K562 (cell line): Measurements from ENCODE around the gene SHC1. TPM values are rescaled to one million over a fixed set of nuclear protein-coding genes. Genes with fewer than 3 reads are reported as not detected.

Experiments used
- GABPA ChIP-seq: fragments of 200-800 bp; sonication (Bioruptor generic); conservative IDR thresholded peaks from 2 replicates; pipeline ENCODE4 v1.6.1; 2016; ENCODE audit warnings: low read depth, missing genetic modification characterization, missing compliant biosample characterization
- HLTF ChIP-seq: fragments of 450-650 bp; IDR thresholded peaks from 2 replicates; pipeline ENCODE4 v1.6.1; 2016
- LCOR ChIP-seq: sonication (generic); formaldehyde crosslinking; IDR thresholded peaks from 2 replicates; pipeline ENCODE4 v1.8.0; 2022; ENCODE audit warnings: mild to moderate bottlenecking, missing genetic modification reagents
- MAZ ChIP-seq, 2 experiments: fragments of 450-650 bp in 1 of 2; sonication (generic) in 1 of 2; formaldehyde crosslinking; IDR thresholded peaks in 1 of 2; conservative IDR thresholded peaks in 1 of 2; 2 replicates each; pipeline versions ENCODE4 v1.4.0 to v1.5.0; 2020; ENCODE audit warnings: mild to moderate bottlenecking in 1 of 2, missing genetic modification reagents in 1 of 2
- MLLT1 ChIP-seq, 2 experiments: fragments of 450-650 bp; IDR thresholded peaks; 2 replicates each; pipeline ENCODE4 v1.6.1; 2016
- NFIC ChIP-seq: fragments of 450-650 bp; IDR thresholded peaks from 2 replicates; pipeline ENCODE4 v1.6.1; 2017; ENCODE audit warnings: mild to moderate bottlenecking, inconsistent platforms
- NR3C1 ChIP-seq: sonication (generic); formaldehyde crosslinking; IDR thresholded peaks from 2 replicates; pipeline ENCODE4 v1.8.1; 2022; ENCODE audit warnings: missing genetic modification reagents
- REST ChIP-seq, 2 experiments: fragments of 450-650 bp; formaldehyde crosslinking in 1 of 2; IDR thresholded peaks; 2 replicates each; pipeline versions ENCODE4 v1.4.0 to v1.6.1; 2014 to 2020; ENCODE audit warnings: mild to moderate bottlenecking in 2 of 2, borderline replicate concordance in 1 of 2, low read depth in 1 of 2
- TAF7 ChIP-seq: fragments of 450-650 bp; IDR thresholded peaks from 2 replicates; pipeline ENCODE4 v1.6.1; 2016; ENCODE audit warnings: missing genetic modification characterization, missing compliant biosample characterization
- ZBTB34 ChIP-seq: fragments of 250-450 bp; sonication (Bioruptor Pico); IDR thresholded peaks from 2 replicates; pipeline ENCODE4 v1.8.0; 2021; ENCODE audit warnings: mild to moderate bottlenecking, moderate library complexity
- ZNF609 ChIP-seq: sonication (generic); formaldehyde crosslinking; IDR thresholded peaks from 2 replicates; pipeline ENCODE4 v1.8.1; 2023; ENCODE audit warnings: missing genetic modification reagents, mild to moderate bottlenecking, borderline replicate concordance
- polyA plus RNA-seq, 8 experiments: library from polyadenylated mRNA; depleted of rRNA in 4 of 8; stranded (reverse) in 5 of 8; unstranded in 3 of 8; fragments of >200 nt; fragmentation: Nextera tagmentation in 2 of 8; fragmentation: Illumina TruSeq in 1 of 8; extraction: Ambion mirVana in 2 of 8; extraction: Trizol in 1 of 8; gene quantifications; 2 replicates each; pipeline versions ENCODE4 v1.2.1 to v1.2.3, GENCODE V29; 2011 to 2014; ENCODE audit warnings: inconsistent platforms in 1 of 8, missing spikeins in 1 of 8
- total RNA-seq, 7 experiments: library from RNA; depleted of rRNA in 6 of 7; stranded (reverse); fragments of >200 nt in 6 of 7; fragmentation: Illumina TruSeq in 2 of 7; extraction: Trizol in 2 of 7; gene quantifications; 2 replicates each; pipeline versions ENCODE4 v1.2.1 to v1.2.3, GENCODE V29; 2011 to 2021; ENCODE audit warnings: low replicate concordance in 1 of 7

The SHC1 gene
- total and polyA plus RNA-seq, 9 of the 15 experiments (the other 6 are each of a cell fraction or from before 2014, with no cell fraction given), result 4.1 to 113 (median 51.9) TPM

- TF ChIP-seq REST (IDR thresholded peaks at IDR 0.05; ENCODE audit: borderline replicate concordance) (no peak; the same call in 1 of the 2 replicates), REST (CRISPR knock-in tag; IDR thresholded peaks at IDR 0.05; ENCODE audit: low read depth) (0 out of 2 replicates have a peak, but pooled peaks have one; percentile 63), MLLT1 (IDR thresholded peaks at IDR 0.05) (peak in 1 of 2 experiments; percentile 58; a peak in 1 of 4 replicates), ZNF609 (peak; percentile 64; the same call in 1 of the 2 replicates), HLTF (peak; percentile 85; the same call in 1 of the 2 replicates), TAF7 (tag) (peak; percentile 56; the same call in 1 of the 2 replicates), NR3C1 (CRISPR knock-in tag) (peak; percentile 96), LCOR (CRISPR knock-in tag) (peak; percentile 95), ZBTB34 (CRISPR knock-in tag) (no peak), NFIC (no peak; the same call in none of the 2 replicates), MAZ (CRISPR knock-in tag; conservative IDR thresholded peaks at IDR 0.05 in 1 of 2, IDR thresholded peaks at IDR 0.05 in 1 of 2) (peak; percentile 78 to 92; a peak in 3 of 4 replicates), GABPA (tag) (peak; percentile 78)
Observed at GRCh38 chr1:154936555-154937084, 33.9 kb downstream of the SHC1 start, which contains the start of gene PMVK (continued).
